OCI-LY1 (cell line): ENCODE data around the gene LTBP1.

Source experiments
- H2AFZ ChIP-seq: fragments of 200-600 bp; sonication (generic), shearing (Covaris generic); 2 replicates; pipeline ENCODE4 v1.6.0; 2014; ENCODE audit warnings: antibody characterized with exemption, mild to moderate bottlenecking, low read length
- H3F3A ChIP-seq: fragments of 200-600 bp; sonication (generic), shearing (Covaris generic); 2 replicates; pipeline ENCODE4 v1.6.0; 2014; ENCODE audit warnings: mild to moderate bottlenecking, antibody characterized with exemption, low read length, moderate library complexity; ENCODE audit not compliant: insufficient read depth
- H3K27ac ChIP-seq: fragments of 200-600 bp; sonication (generic); 2 replicates; pipeline ENCODE4 v1.5.1; 2014; ENCODE audit warnings: low read length, mixed run types, mild to moderate bottlenecking, low read depth; ENCODE audit not compliant: poor library complexity, severe bottlenecking
- H3K27me3 ChIP-seq: fragments of 200-600 bp; sonication (generic); 2 replicates; pipeline ENCODE4 v1.6.0; 2014; ENCODE audit warnings: antibody characterized with exemption, mild to moderate bottlenecking, low read length, moderate library complexity; ENCODE audit not compliant: insufficient read depth
- H3K36me3 ChIP-seq: fragments of 200-600 bp; sonication (generic); 2 replicates; pipeline ENCODE4 v1.6.1; 2014; ENCODE audit warnings: mild to moderate bottlenecking, antibody characterized with exemption, low read length, moderate library complexity, mixed read lengths; ENCODE audit not compliant: insufficient read depth
- H3K4me1 ChIP-seq: fragments of 200-600 bp; sonication (generic); 2 replicates; pipeline ENCODE4 v1.5.1; 2014; ENCODE audit warnings: mild to moderate bottlenecking, low read length, moderate library complexity; ENCODE audit not compliant: insufficient read depth, severe bottlenecking
- H3K4me2 ChIP-seq: fragments of 200-600 bp; sonication (generic), shearing (Covaris generic); 2 replicates; pipeline ENCODE4 v1.6.1; 2014; ENCODE audit warnings: low read length
- H3K4me3 ChIP-seq: fragments of 200-600 bp; sonication (generic); 2 replicates; pipeline ENCODE4 v1.5.1; 2014; ENCODE audit warnings: low read length, low read depth, mild to moderate bottlenecking, mixed read lengths; ENCODE audit not compliant: poor library complexity, severe bottlenecking
- H3K79me2 ChIP-seq: fragments of 200-600 bp; shearing (Covaris generic); 2 replicates; pipeline ENCODE4 v1.6.1; 2016; ENCODE audit warnings: mixed run types, low read length, mixed read lengths; ENCODE audit not compliant: insufficient read depth
- H3K9ac ChIP-seq: fragments of 200-600 bp; sonication (generic), shearing (Covaris generic); 2 replicates; pipeline ENCODE4 v1.6.1; 2014; ENCODE audit warnings: mild to moderate bottlenecking, low read length, mixed read lengths
- H3K9me2 ChIP-seq: fragments of 200-600 bp; sonication (generic), shearing (Covaris generic); 2 replicates; pipeline ENCODE4 v1.6.1; 2014; ENCODE audit warnings: low read depth, mild to moderate bottlenecking, low read length, mixed read lengths
- H3K9me3 ChIP-seq: fragments of 200-600 bp; shearing (Covaris generic); 2 replicates; pipeline ENCODE4 v1.6.1; 2014; ENCODE audit warnings: low read length, mixed read lengths
- H4K20me1 ChIP-seq: fragments of 200-600 bp; sonication (generic), shearing (Covaris generic); 2 replicates; pipeline ENCODE4 v1.6.0; 2016; ENCODE audit warnings: mild to moderate bottlenecking, low read length; ENCODE audit not compliant: insufficient read depth
- CTCF ChIP-seq: fragments of 200-600 bp; sonication (generic), shearing (Covaris generic); IDR thresholded peaks from 2 replicates; pipeline ENCODE4 v1.5.1; 2017; ENCODE audit warnings: mild to moderate bottlenecking, antibody characterized with exemption, low read length, moderate library complexity, mixed read lengths
- EZH2 ChIP-seq: fragments of 200-600 bp; sonication (generic), shearing (Covaris generic); IDR thresholded peaks from 2 replicates; pipeline ENCODE4 v1.8.0; 2017; ENCODE audit warnings: borderline replicate concordance, mixed run types, mild to moderate bottlenecking, antibody characterized with exemption, low read length, moderate library complexity, mixed read lengths

LTBP1 gene

DNA sequence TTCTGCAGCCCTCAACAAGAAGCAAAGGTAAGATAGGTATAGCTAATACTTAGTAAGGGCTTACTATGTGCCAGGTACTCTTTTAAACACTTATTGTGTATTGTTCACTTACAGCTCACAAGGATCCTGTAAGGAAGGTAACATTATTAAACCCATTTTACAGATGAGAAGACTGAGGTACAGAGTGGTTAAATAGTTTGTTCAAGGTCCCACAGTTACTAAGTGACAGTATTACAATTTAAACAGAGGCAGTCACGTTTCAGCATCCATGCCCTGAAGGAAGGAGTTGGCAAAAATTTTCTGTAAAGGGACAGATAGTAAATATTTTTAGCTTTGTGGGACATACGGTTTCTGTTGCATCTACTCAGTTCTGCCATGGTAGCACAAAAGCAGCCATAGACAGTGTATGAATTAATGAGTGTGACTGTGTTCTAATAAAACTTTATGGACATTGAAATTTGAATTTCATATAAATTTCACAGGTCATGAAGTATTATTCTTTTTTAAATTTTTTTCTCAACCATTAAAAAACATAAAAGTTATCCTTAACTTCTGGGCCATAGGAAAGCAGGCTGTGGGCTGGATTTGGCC is 75.7 kb downstream of the LTBP1 start:
- Histone ChIP-seq H3K4me2 (no peak overlapping the region), H3K9ac (no peak overlapping the region), H2AFZ (no peak overlapping the region), H3K27ac (no peak overlapping the region), H3K4me3 (no peak overlapping the region), H3K4me1 (no peaks in the 10 kb centered on the region), H3K36me3 (peaks cover 80% of the 10 kb centered on the region), H3K79me2 (0 out of 2 replicates have a peak, but pooled peaks cover 4% of the 10 kb centered on the region), H3K27me3 (no peaks in the 10 kb centered on the region), H4K20me1 (no peaks in the 10 kb centered on the region), H3K9me2 (no peaks in the 10 kb centered on the region; the same call in 1 of the 2 replicates), H3F3A (no peaks in the 10 kb centered on the region), H3K9me3 (no peaks in the 10 kb centered on the region)
- TF ChIP-seq EZH2 (no peak), CTCF (no peak)

DNA sequence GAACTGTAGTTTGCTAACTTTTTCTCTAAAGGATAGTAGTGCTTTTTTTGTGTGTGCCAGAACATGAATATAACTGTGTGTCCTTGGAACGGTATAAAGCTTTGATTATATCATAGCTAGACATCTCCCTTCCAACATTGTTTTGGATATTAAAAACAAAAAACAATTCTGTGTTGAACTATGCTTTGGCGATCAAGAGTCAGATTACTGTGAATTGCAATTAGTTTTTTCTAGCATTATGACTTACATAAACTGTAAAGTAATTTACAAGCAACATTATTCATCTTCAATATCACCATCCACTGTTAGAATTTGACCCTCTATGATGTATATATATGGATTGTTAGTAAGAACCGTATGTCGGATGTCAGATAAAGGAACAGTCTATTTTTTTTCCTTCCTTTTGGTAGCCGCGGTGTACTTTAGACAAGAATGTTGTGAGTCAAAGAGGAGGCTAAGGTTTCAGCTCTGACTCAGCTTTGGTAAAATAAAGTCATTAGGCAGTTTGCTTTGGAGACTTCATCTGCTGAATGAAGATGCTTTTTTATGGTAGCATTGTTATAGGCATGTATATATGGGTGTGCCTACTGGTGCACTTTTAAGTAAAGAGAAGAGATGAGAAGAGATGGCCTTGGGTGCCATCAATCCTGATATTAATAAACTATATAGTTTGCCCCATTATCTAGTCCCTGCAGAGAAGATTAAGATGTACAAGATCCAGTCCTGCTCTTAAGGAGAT is 76.4 kb downstream of the LTBP1 start:
- Histone ChIP-seq H3K4me2 (no peak overlapping the region), H3K27me3 (no peaks in the 10 kb centered on the region), H3F3A (no peaks in the 10 kb centered on the region), H3K9ac (no peak overlapping the region), H2AFZ (no peak overlapping the region), H4K20me1 (no peaks in the 10 kb centered on the region), H3K9me3 (no peaks in the 10 kb centered on the region), H3K36me3 (peaks cover 87% of the 10 kb centered on the region), H3K4me3 (no peak overlapping the region), H3K4me1 (no peaks in the 10 kb centered on the region), H3K27ac (no peak overlapping the region), H3K9me2 (no peaks in the 10 kb centered on the region; the same call in 1 of the 2 replicates), H3K79me2 (0 out of 2 replicates have a peak, but pooled peaks cover 2% of the 10 kb centered on the region)
- no peak for TF ChIP-seq CTCF
- TF ChIP-seq EZH2 = no peak

GRCh38 chr2:33023728-33024500 is 77.2 kb downstream of the LTBP1 start:
- no peaks in the 10 kb centered on the region for H3K27me3 ChIP-seq
- no peaks in the 10 kb centered on the region; the same call in 1 of the 2 replicates for H3K9me2 ChIP-seq
- no peaks in the 10 kb centered on the region for H3K79me2 ChIP-seq
- no peak overlapping the region for H3K27ac ChIP-seq
- peaks cover 93% of the 10 kb centered on the region for H3K36me3 ChIP-seq
- no peak overlapping the region for H3K4me2 ChIP-seq
- H3K4me1 ChIP-seq = no peaks in the 10 kb centered on the region
- TF ChIP-seq EZH2 (no peak), CTCF (no peak)
- H3F3A ChIP-seq = no peaks in the 10 kb centered on the region
- no peak overlapping the region for H3K9ac ChIP-seq
- H3K9me3 ChIP-seq = no peaks in the 10 kb centered on the region
- no peak overlapping the region for H3K4me3 ChIP-seq
- H4K20me1 ChIP-seq = no peaks in the 10 kb centered on the region
- H2AFZ ChIP-seq = no peak overlapping the region
